ENCODE results near the gene LPAR1.

GRCh38 chr9:110898358-110898757 is 139.9 kb downstream of the LPAR1 start:
- no peak for TF ChIP-seq CTCF (conservative IDR thresholded peaks at IDR 0.05 in 1 of 2, IDR thresholded peaks at IDR 0.05 in 1 of 2; ENCODE audit: low read depth in 1 of 2, low read length in 2 of 2)
- TF ChIP-seq EZH2 (IDR thresholded peaks at IDR 0.05; ENCODE audit: low read length, missing control alignments): no peak

Data from fibroblast of lung (primary cell).